CD8-positive, alpha-beta memory T cell (primary cell): Measurements from ENCODE around the gene NOD2. TPM values are rescaled to one million over a fixed set of nuclear protein-coding genes. Genes with fewer than 3 reads are reported as not detected.
A peak's percentile ranks its signal among the peaks of the same experiment; 100 is the strongest.

ENCODE experiments used
- CTCF ChIA-PET: fragments of 350-600 bp; sonication (Branson Sonifier 250); formaldehyde crosslinking; loops from one replicate; lab custom pipeline; 2021; ENCODE audit warnings: antibody characterized with exemption; lab: Charles Lee
- POLR2A ChIA-PET: fragments of 350-600 bp; sonication (Branson Sonifier 250); formaldehyde crosslinking; loops from one replicate; lab custom pipeline; 2021; ENCODE audit warnings: antibody characterized with exemption; lab: Charles Lee
- DNase-seq, 5 donors: peaks; one replicate each; pipeline versions ENCODE4 v3.0.0 to v3.0.0-alpha.2; 2020 to 2022; ENCODE audit warnings: mixed read lengths in 1 of 5
- H3K27ac ChIP-seq: one replicate; pipeline ENCODE4 v1.7.0; 2013; ENCODE audit warnings: low read depth, mild to moderate bottlenecking, low read length, moderate library complexity
- H3K27me3 ChIP-seq: 2 replicates; pipeline ENCODE4 v1.7.0; 2013; ENCODE audit warnings: low read length, mild to moderate bottlenecking; ENCODE audit not compliant: insufficient read depth, poor library complexity, severe bottlenecking
- H3K36me3 ChIP-seq: 2 replicates; pipeline ENCODE4 v1.7.0; 2013; ENCODE audit warnings: mild to moderate bottlenecking, low read length, moderate library complexity; ENCODE audit not compliant: insufficient read depth
- H3K4me1 ChIP-seq: 2 replicates; pipeline ENCODE4 v1.7.0; 2013; ENCODE audit warnings: mild to moderate bottlenecking, low read length, moderate library complexity; ENCODE audit not compliant: insufficient read depth
- H3K4me3 ChIP-seq: 2 replicates; pipeline ENCODE4 v1.7.0; 2013; ENCODE audit warnings: mild to moderate bottlenecking, low read length
- H3K9me3 ChIP-seq: 2 replicates; pipeline ENCODE4 v1.7.0; 2013; ENCODE audit warnings: mild to moderate bottlenecking, low read length
- H3K27ac Mint-ChIP-seq, 8 donors: one replicate each; pipeline ENCODE4 v1.8.0; 2020 to 2021; ENCODE audit warnings: mixed read lengths in 8 of 8, mild to moderate bottlenecking in 6 of 8, inconsistent platforms in 3 of 8, moderate library complexity in 3 of 8
- H3K27me3 Mint-ChIP-seq, 2 donors: one replicate each; pipeline ENCODE4 v1.8.0; 2020 to 2021; ENCODE audit warnings: mixed read lengths in 2 of 2, mild to moderate bottlenecking in 1 of 2, moderate library complexity in 1 of 2
- H3K36me3 Mint-ChIP-seq, 3 donors: one replicate each; pipeline ENCODE4 v1.8.0; 2020 to 2021; ENCODE audit warnings: mixed read lengths in 3 of 3, inconsistent platforms in 1 of 3, mild to moderate bottlenecking in 1 of 3
- H3K4me1 Mint-ChIP-seq, 3 donors: one replicate each; pipeline ENCODE4 v1.8.0; 2020 to 2021; ENCODE audit warnings: mixed read lengths in 3 of 3, inconsistent platforms in 1 of 3, mild to moderate bottlenecking in 1 of 3
- H3K4me3 Mint-ChIP-seq, 7 donors: one replicate each; pipeline ENCODE4 v1.8.0; 2020 to 2021; ENCODE audit warnings: mixed read lengths in 7 of 7, mild to moderate bottlenecking in 6 of 7, moderate library complexity in 4 of 7, inconsistent platforms in 2 of 7
- H3K9me3 Mint-ChIP-seq, 5 donors: one replicate each; pipeline ENCODE4 v1.8.0; 2020 to 2022; ENCODE audit warnings: mixed read lengths in 5 of 5, mild to moderate bottlenecking in 3 of 5, moderate library complexity in 2 of 5, inconsistent platforms in 1 of 5
- polyA plus RNA-seq: library from polyadenylated mRNA; unstranded; fragments of 300-500 nt; fragmentation: Illumina TruSeq; gene quantifications from one replicate; pipeline ENCODE4 v1.2.3, GENCODE V29; 2021
- total RNA-seq, 2 experiments: library from RNA; stranded (reverse); gene quantifications; one replicate each; pipeline ENCODE4 v1.2.3, GENCODE V29; 2021

NOD2 gene
- total and polyA plus RNA-seq, 3 experiments from 2014 or later: 1.8 to 1.9 (median 1.8) TPM

GRCh38 chr16:50778284-50779163 is 85.1 kb downstream of the NOD2 start:
- H3K27me3 ChIP-seq: no peaks in the 10 kb centered on the region
- Mint-ChIP-seq H3K36me3 (peaks cover 13 to 87% (median 44%) of the 10 kb centered on the region in 3 donors), H3K9me3 (no peaks in the 10 kb centered on the region), H3K27ac (peak overlapping the region; percentile 11 to 96 (median 72)), H3K4me3 (no peak overlapping the region), H3K4me1 (peaks cover 55 to 86% (median 85%) of the 10 kb centered on the region in 3 donors), H3K27me3 (no peaks in the 10 kb centered on the region)
- H3K4me3 ChIP-seq: no peak overlapping the region
- ChIA-PET POLR2A (no interaction called here), CTCF (interaction anchor here (1.2 kb wide), 1 partner anchor 28 kb away, joined by 5 read pairs; no protein-coding TSS in a partner anchor)
- peaks cover 14% of the 10 kb centered on the region for H3K4me1 ChIP-seq
- DNase-seq: no peak
- no peak overlapping the region for H3K27ac ChIP-seq
- H3K9me3 ChIP-seq: no peaks in the 10 kb centered on the region
- H3K36me3 ChIP-seq: peaks cover 50% of the 10 kb centered on the region

- Histone ChIP-seq H3K27ac (no peak overlapping the region), H3K27me3 (no peaks in the 10 kb centered on the region), H3K4me1 (peaks cover 14% of the 10 kb centered on the region), H3K9me3 (no peaks in the 10 kb centered on the region), H3K36me3 (peaks cover 64% of the 10 kb centered on the region), H3K4me3 (no peak overlapping the region)
- Mint-ChIP-seq H3K9me3 (no peaks in the 10 kb centered on the region), H3K27me3 (no peaks in the 10 kb centered on the region), H3K36me3 (peaks cover 31 to 89% (median 48%) of the 10 kb centered on the region in 3 donors), H3K4me1 (peaks cover 45 to 79% (median 71%) of the 10 kb centered on the region in 3 donors), H3K27ac (peak overlapping the region in 7 of 8 donors; percentile 71 to 92 (median 89)), H3K4me3 (peak overlapping the region in 6 of 7 donors; percentile 27 to 81 (median 58))
- no peak for DNase-seq
- ChIA-PET POLR2A (no interaction called here), CTCF (interaction anchor here (0.8 to 3.1 kb wide), 5 partner anchors 12 to 116 kb away, joined by 3 to 15 read pairs (median 3); no protein-coding TSS in a partner anchor)
Observed at GRCh38 chr16:50781043-50781442, 87.6 kb downstream of the NOD2 start.

- no peak overlapping the region for H3K27ac ChIP-seq
- H3K4me3 ChIP-seq: no peak overlapping the region
- H3K9me3 Mint-ChIP-seq: no peaks in the 10 kb centered on the region
- peaks cover 61% of the 10 kb centered on the region for H3K36me3 ChIP-seq
- peaks cover 14% of the 10 kb centered on the region for H3K4me1 ChIP-seq
- ChIA-PET CTCF (interaction anchor here (0.8 to 3.1 kb wide), 5 partner anchors 12 to 116 kb away, joined by 3 to 15 read pairs (median 3); no protein-coding TSS in a partner anchor), POLR2A (no interaction called here)
- DNase-seq: no peak
- H3K4me3 Mint-ChIP-seq: peak overlapping the region in 6 of 7 donors; percentile 27 to 81 (median 58)
- no peaks in the 10 kb centered on the region for H3K27me3 Mint-ChIP-seq
- H3K4me1 Mint-ChIP-seq: peaks cover 45 to 74% (median 66%) of the 10 kb centered on the region in 3 donors
- peaks cover 31 to 90% (median 48%) of the 10 kb centered on the region in 3 donors for H3K36me3 Mint-ChIP-seq
- H3K27me3 ChIP-seq: no peaks in the 10 kb centered on the region
- no peaks in the 10 kb centered on the region for H3K9me3 ChIP-seq
- H3K27ac Mint-ChIP-seq: peak overlapping the region; percentile 4 to 92 (median 84)
Observed at GRCh38 chr16:50781518-50781917, 88.1 kb downstream of the NOD2 start.

Other genes starting within 250 kb of the NOD2 start
- gene NKD1, start 145.2 kb upstream of the NOD2 start, total RNA-seq: 1 to 10 TPM; 1.2 to 1.5 TPM
- gene NKD1, start 145.2 kb upstream of the NOD2 start, polyA plus RNA-seq: 0.45 TPM
- gene SNX20, start 12.3 kb upstream of the NOD2 start, total RNA-seq: 10 to 100 TPM; 25.0 to 27.8 TPM
- gene SNX20, start 12.3 kb upstream of the NOD2 start, polyA plus RNA-seq: 61.7 TPM
- 100 to 1,000 TPM; 144 to 152 TPM for gene CYLD, start 48.5 kb downstream of the NOD2 start, total RNA-seq
- 105 TPM for gene CYLD, start 48.5 kb downstream of the NOD2 start, polyA plus RNA-seq